ENCODE measurements around the gene SPOCK1. TPM values are rescaled to one million over a fixed set of nuclear protein-coding genes. Genes with fewer than 3 reads are reported as not detected.

Gene SPOCK1
- total and polyA plus RNA-seq, 2 of the 4 experiments (the other 2 are of a cell fraction): 5.0 to 20.3 TPM

DNA sequence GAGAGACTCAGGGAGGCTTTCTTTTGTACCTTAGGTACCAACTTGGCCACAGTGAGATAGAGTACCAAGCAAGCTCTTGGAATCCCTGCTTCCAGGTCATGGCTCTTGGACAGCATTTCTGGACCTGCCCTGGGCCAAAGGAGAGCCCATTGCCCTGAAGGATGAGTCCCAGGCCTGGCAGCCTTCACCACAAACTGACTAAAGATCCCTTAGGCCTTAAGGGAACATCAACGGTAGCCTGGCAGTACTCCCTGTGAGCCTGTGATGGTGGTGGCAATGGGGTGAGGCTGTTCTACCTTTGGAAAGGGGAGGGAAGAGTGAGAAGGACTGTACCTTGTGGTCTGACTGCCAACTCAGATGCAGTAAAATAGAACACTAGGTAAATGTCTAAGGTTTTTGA, 334.6 kb downstream of the SPOCK1 start:
- Histone ChIP-seq H2BK5ac (ENCODE audit: low read depth, low read length, poor library complexity, severe bottlenecking) (no peak overlapping the region), H2AFZ (replicated peaks; ENCODE audit: low read length, poor library complexity) (no peak overlapping the region), H2BK15ac (ENCODE audit: low read depth, low read length) (no peak overlapping the region), H3K4me3 (ENCODE audit: insufficient read depth, low read depth, low read length) (no peak overlapping the region), H3K36me3 (ENCODE audit: control insufficient read depth, insufficient read depth, low read length) (no peaks in the 10 kb centered on the region), H4K91ac (ENCODE audit: insufficient read depth, low read depth, low read length) (no peak overlapping the region), H2BK20ac (ENCODE audit: low read depth, low read length) (no peak overlapping the region), H2BK120ac (ENCODE audit: low read depth, low read length) (no peak overlapping the region), H3K4me2 (ENCODE audit: low read depth, low read length) (no peak overlapping the region), H3K14ac (replicated peaks; ENCODE audit: low read depth, low read length) (no peak overlapping the region), H3K4me1 (ENCODE audit: control insufficient read depth, insufficient read depth, low read length) (no peaks in the 10 kb centered on the region), H3K9me1 (ENCODE audit: insufficient read depth, low read length) (no peaks in the 10 kb centered on the region), H4K8ac (ENCODE audit: low read depth in 2 of 2, low read length in 2 of 2) (no peak overlapping the region), H3K27me3 (ENCODE audit: control insufficient read depth, insufficient read depth, low read length) (no peaks in the 10 kb centered on the region), H3K9ac (ENCODE audit: low read depth, low read length) (no peak overlapping the region), H3K56ac (ENCODE audit: extremely low read depth, insufficient read depth, low read length) (no peak overlapping the region), H3K79me1 (ENCODE audit: low read depth in 1 of 2, low read length in 2 of 2) (no peaks in the 10 kb centered on the region), H3K27ac (ENCODE audit: insufficient read depth, low read length) (no peak overlapping the region), H3K23ac (ENCODE audit: low read depth, low read length) (no peak overlapping the region), H2AK9ac (replicated peaks; ENCODE audit: low read depth, low read length, poor library complexity) (no peak overlapping the region), H2AK5ac (ENCODE audit: low read depth, low read length) (no peak overlapping the region), H4K20me1 (ENCODE audit: insufficient read depth, low read length) (no peaks in the 10 kb centered on the region), H3K4ac (ENCODE audit: low read depth, low read length) (no peak overlapping the region), H3K18ac (ENCODE audit: low read depth, low read length) (no peak overlapping the region), H4K5ac (ENCODE audit: low read depth, low read length) (no peak overlapping the region), H3K9me3 (ENCODE audit: control insufficient read depth, insufficient read depth, low read length) (no peaks in the 10 kb centered on the region)
- in situ Hi-C loops (cut with MboI; ENCODE audit: low sequenced_read_pairs): no loop called here
- DNase-seq: no peak
- CTCF ChIA-PET: no interaction called here
- POLR2A ChIA-PET (ENCODE audit: unreplicated experiment): no interaction called here
- WGBS, 2 experiments (ENCODE audit: extremely low coverage in 2 of 2, insufficient read length in 1 of 2): no CpG with 5 or more reads among the region's 1 CpG
- dilution Hi-C loops (cut with HindIII; ENCODE audit: low sequenced_read_pairs, unreplicated experiment): no loop called here
- TF ChIP-seq, protein P1, sequence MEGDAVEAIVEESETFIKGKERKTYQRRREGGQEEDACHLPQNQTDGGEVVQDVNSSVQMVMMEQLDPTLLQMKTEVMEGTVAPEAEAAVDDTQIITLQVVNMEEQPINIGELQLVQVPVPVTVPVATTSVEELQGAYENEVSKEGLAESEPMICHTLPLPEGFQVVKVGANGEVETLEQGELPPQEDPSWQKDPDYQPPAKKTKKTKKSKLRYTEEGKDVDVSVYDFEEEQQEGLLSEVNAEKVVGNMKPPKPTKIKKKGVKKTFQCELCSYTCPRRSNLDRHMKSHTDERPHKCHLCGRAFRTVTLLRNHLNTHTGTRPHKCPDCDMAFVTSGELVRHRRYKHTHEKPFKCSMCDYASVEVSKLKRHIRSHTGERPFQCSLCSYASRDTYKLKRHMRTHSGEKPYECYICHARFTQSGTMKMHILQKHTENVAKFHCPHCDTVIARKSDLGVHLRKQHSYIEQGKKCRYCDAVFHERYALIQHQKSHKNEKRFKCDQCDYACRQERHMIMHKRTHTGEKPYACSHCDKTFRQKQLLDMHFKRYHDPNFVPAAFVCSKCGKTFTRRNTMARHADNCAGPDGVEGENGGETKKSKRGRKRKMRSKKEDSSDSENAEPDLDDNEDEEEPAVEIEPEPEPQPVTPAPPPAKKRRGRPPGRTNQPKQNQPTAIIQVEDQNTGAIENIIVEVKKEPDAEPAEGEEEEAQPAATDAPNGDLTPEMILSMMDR (conservative IDR thresholded peaks at IDR 0.05; ENCODE audit: low read depth, low read length): no peak
- TF ChIP-seq RAD21 (IDR thresholded peaks at IDR 0.05; ENCODE audit: low read length): no peak
- TF ChIP-seq NFE2L2 (IDR thresholded peaks at IDR 0.05; ENCODE audit: low read depth, low read length): no peak
- TF ChIP-seq, protein P2, sequence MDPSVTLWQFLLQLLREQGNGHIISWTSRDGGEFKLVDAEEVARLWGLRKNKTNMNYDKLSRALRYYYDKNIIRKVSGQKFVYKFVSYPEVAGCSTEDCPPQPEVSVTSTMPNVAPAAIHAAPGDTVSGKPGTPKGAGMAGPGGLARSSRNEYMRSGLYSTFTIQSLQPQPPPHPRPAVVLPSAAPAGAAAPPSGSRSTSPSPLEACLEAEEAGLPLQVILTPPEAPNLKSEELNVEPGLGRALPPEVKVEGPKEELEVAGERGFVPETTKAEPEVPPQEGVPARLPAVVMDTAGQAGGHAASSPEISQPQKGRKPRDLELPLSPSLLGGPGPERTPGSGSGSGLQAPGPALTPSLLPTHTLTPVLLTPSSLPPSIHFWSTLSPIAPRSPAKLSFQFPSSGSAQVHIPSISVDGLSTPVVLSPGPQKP (IDR thresholded peaks at IDR 0.05; ENCODE audit: borderline replicate concordance, low read depth, low read length): no peak
- ATAC-seq (ENCODE audit: low read depth): no peak
- no TSS peak for BruUV-seq (replicated peaks)
- intact Hi-C loops (cut with micrococcal nuclease): no loop called here

Data from IMR-90 (cell line).